HEK293 (cell line): ENCODE results near the gene DND1.

ENCODE experiments used
- CTCF ChIA-PET: fragments of 350-600 bp; formaldehyde crosslinking; extraction: SDS; loops from one replicate; lab custom pipeline; 2021; ENCODE audit warnings: antibody characterized with exemption; lab: Yijun Ruan, JAX
- POLR2A ChIA-PET: fragments of 300-600 bp; formaldehyde crosslinking; extraction: SDS; loops from one replicate; lab custom pipeline; 2020; ENCODE audit warnings: antibody characterized with exemption, inconsistent platforms; lab: Yijun Ruan, JAX
- H3K27ac ChIP-seq: fragments of 200-500 bp; sonication (Bioruptor generic); 2 replicates; pipeline ENCODE4 v1.5.1; 2014; ENCODE audit warnings: low read depth, low read length, control low read depth, inconsistent platforms; ENCODE audit errors: extremely low read depth
- H3K36me3 ChIP-seq, 2 experiments: fragments of 200-500 bp in 1 of 2; sonication (Bioruptor generic) in 1 of 2; 1 replicate in 1 of 2; 2 replicates in 1 of 2; pipeline ENCODE4 v1.5.1; 2014 to 2017; ENCODE audit warnings: inconsistent platforms in 2 of 2, low read length in 2 of 2; ENCODE audit not compliant: control insufficient read depth in 2 of 2, insufficient read depth in 1 of 2
- H3K4me1 ChIP-seq: fragments of 200-500 bp; sonication (Bioruptor generic); 2 replicates; pipeline ENCODE4 v1.5.1; 2014; ENCODE audit warnings: mild to moderate bottlenecking, low read length, inconsistent platforms; ENCODE audit not compliant: control insufficient read depth, insufficient read depth
- H3K4me3 ChIP-seq: 2 replicates; pipeline ENCODE4 v1.5.1; 2011; ENCODE audit warnings: low read depth, mild to moderate bottlenecking, control low read depth, low read length, moderate library complexity
- H3K9me3 ChIP-seq: fragments of 200-500 bp; sonication (Bioruptor generic); 2 replicates; pipeline ENCODE4 v1.5.1; 2014; ENCODE audit warnings: low read depth, low read length, inconsistent platforms; ENCODE audit not compliant: control insufficient read depth, insufficient read depth
- FEZF1 ChIP-seq: fragments of 450-650 bp; formaldehyde crosslinking; IDR thresholded peaks from 2 replicates; pipeline ENCODE4 v1.5.1; 2016; ENCODE audit warnings: missing biosample characterization, missing genetic modification characterization
- GLI2 ChIP-seq: fragments of 450-650 bp; formaldehyde crosslinking; IDR thresholded peaks from 2 replicates; pipeline ENCODE4; 2017; ENCODE audit warnings: missing biosample characterization, missing genetic modification characterization, low read depth, borderline replicate concordance
- KLF10 ChIP-seq: fragments of 450-650 bp; IDR thresholded peaks from 2 replicates; pipeline ENCODE4 v1.5.1; 2018; ENCODE audit warnings: missing biosample characterization, mild to moderate bottlenecking, missing genetic modification characterization
- REPIN1 ChIP-seq: fragments of 450-650 bp; formaldehyde crosslinking; IDR thresholded peaks from 2 replicates; pipeline ENCODE4 v1.5.1; 2017; ENCODE audit warnings: missing biosample characterization, missing genetic modification characterization, low read depth
- SP3 ChIP-seq: fragments of 450-650 bp; formaldehyde crosslinking; IDR thresholded peaks from 2 replicates; pipeline ENCODE4 v1.5.1; 2016; ENCODE audit warnings: missing biosample characterization, missing genetic modification characterization
- TCF7L2 ChIP-seq: IDR thresholded peaks from 2 replicates; pipeline ENCODE4 v1.6.1; 2011; ENCODE audit warnings: low read depth, mild to moderate bottlenecking, inconsistent platforms, low read length, moderate library complexity, borderline replicate concordance
- ZBTB1 ChIP-seq: fragments of 450-650 bp; formaldehyde crosslinking; IDR thresholded peaks from 2 replicates; pipeline ENCODE4 v1.5.1; 2016; ENCODE audit warnings: missing biosample characterization, missing genetic modification characterization
- ZBTB11 ChIP-seq: fragments of 450-650 bp; formaldehyde crosslinking; conservative IDR thresholded peaks from 2 replicates; pipeline ENCODE4 v1.5.1; 2016; ENCODE audit warnings: low read depth, missing biosample characterization, missing genetic modification characterization
- ZBTB26 ChIP-seq: fragments of 450-650 bp; formaldehyde crosslinking; optimal IDR thresholded peaks from 2 replicates; pipeline ENCODE3; 2016; ENCODE audit warnings: missing biosample characterization, mild to moderate bottlenecking, missing genetic modification characterization
- ZNF132 ChIP-seq: fragments of 450-650 bp; formaldehyde crosslinking; IDR thresholded peaks from 2 replicates; pipeline ENCODE4 v1.5.1; 2017; ENCODE audit warnings: missing biosample characterization, missing genetic modification characterization, borderline replicate concordance
- ZNF169 ChIP-seq: fragments of 450-650 bp; formaldehyde crosslinking; IDR thresholded peaks from 2 replicates; pipeline ENCODE4 v1.5.1; 2016; ENCODE audit warnings: missing biosample characterization, missing genetic modification characterization
- ZNF2 ChIP-seq: fragments of 450-650 bp; formaldehyde crosslinking; IDR thresholded peaks from 2 replicates; pipeline ENCODE4 v1.5.1; 2016; ENCODE audit warnings: missing biosample characterization, missing genetic modification characterization
- ZNF23 ChIP-seq: fragments of 450-650 bp; formaldehyde crosslinking; IDR thresholded peaks from 2 replicates; pipeline ENCODE4 v1.5.1; 2016; ENCODE audit warnings: missing biosample characterization, missing genetic modification characterization, borderline replicate concordance
- ZNF266 ChIP-seq: fragments of 450-650 bp; formaldehyde crosslinking; IDR thresholded peaks from 2 replicates; pipeline ENCODE4 v1.5.1; 2016; ENCODE audit warnings: missing biosample characterization, missing genetic modification characterization, low read depth
- ZNF350 ChIP-seq: fragments of 450-650 bp; formaldehyde crosslinking; IDR thresholded peaks from 2 replicates; pipeline ENCODE4 v1.5.0; 2017; ENCODE audit warnings: missing biosample characterization, mild to moderate bottlenecking, missing genetic modification characterization
- ZNF549 ChIP-seq: fragments of 450-650 bp; IDR thresholded peaks from 2 replicates; pipeline ENCODE4 v1.5.1; 2018; ENCODE audit warnings: missing biosample characterization, missing genetic modification characterization, mild to moderate bottlenecking, inconsistent platforms, moderate library complexity
- ZNF560 ChIP-seq: fragments of 450-650 bp; formaldehyde crosslinking; IDR thresholded peaks from 2 replicates; pipeline ENCODE4 v1.5.1; 2017; ENCODE audit warnings: missing biosample characterization, missing genetic modification characterization, borderline replicate concordance
- ZNF610 ChIP-seq: fragments of 450-650 bp; formaldehyde crosslinking; IDR thresholded peaks from 2 replicates; pipeline ENCODE4 v1.5.1; 2016; ENCODE audit warnings: missing biosample characterization, missing genetic modification characterization, borderline replicate concordance
- ZNF624 ChIP-seq: fragments of 450-650 bp; formaldehyde crosslinking; IDR thresholded peaks from 2 replicates; pipeline ENCODE4 v1.5.1; 2017; ENCODE audit warnings: missing biosample characterization, missing genetic modification characterization
- ZNF654 ChIP-seq: fragments of 450-650 bp; formaldehyde crosslinking; IDR thresholded peaks from 2 replicates; pipeline ENCODE4 v1.5.1; 2016; ENCODE audit warnings: low read depth, missing biosample characterization, missing genetic modification characterization
- ZSCAN30 ChIP-seq: fragments of 450-650 bp; IDR thresholded peaks from 2 replicates; pipeline ENCODE4 v1.5.1; 2018; ENCODE audit warnings: missing biosample characterization, mild to moderate bottlenecking, missing genetic modification characterization, moderate library complexity
- ZXDB ChIP-seq: fragments of 450-650 bp; formaldehyde crosslinking; IDR thresholded peaks from 2 replicates; pipeline ENCODE4 v1.5.1; 2016; ENCODE audit warnings: missing biosample characterization, missing genetic modification characterization
- TF ChIP-seq, protein P1 (sequence below): fragments of 450-650 bp; formaldehyde crosslinking; IDR thresholded peaks from 2 replicates; pipeline ENCODE4 v1.5.1; 2016; ENCODE audit warnings: missing biosample characterization, missing genetic modification characterization, borderline replicate concordance
- TF ChIP-seq, protein P2 (sequence below): fragments of 450-650 bp; formaldehyde crosslinking; IDR thresholded peaks from 2 replicates; pipeline ENCODE4 v1.5.1; 2016; ENCODE audit warnings: missing biosample characterization, missing genetic modification characterization

Gene DND1

DNA sequence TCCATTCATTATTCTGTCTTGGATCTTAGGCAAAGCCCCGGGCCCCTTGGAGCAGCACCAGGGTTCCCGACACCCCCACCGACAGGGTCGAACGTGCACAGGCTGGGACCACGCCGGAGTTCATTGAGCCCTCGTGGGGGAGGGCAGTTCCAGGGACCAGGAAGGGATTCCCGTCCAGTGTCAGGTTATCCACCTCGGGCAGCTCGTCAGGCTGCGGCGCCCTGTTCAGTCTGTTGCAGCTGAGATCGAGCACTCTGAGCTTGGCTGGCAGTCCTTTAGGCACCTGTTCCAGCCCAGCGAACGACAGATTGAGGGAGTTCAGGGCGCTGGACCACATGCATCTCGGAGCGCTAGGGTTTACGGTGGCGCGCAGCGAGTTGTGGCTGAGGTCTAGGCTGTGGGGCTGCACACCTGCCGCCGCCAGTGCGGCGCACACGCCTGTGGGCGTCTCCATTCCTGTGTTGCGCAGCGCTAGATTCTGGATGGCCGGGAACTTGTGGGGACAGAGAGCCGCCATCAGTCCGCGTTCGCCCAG lies 41.5 kb downstream of the DND1 start (continued):
- TF ChIP-seq, protein P1, sequence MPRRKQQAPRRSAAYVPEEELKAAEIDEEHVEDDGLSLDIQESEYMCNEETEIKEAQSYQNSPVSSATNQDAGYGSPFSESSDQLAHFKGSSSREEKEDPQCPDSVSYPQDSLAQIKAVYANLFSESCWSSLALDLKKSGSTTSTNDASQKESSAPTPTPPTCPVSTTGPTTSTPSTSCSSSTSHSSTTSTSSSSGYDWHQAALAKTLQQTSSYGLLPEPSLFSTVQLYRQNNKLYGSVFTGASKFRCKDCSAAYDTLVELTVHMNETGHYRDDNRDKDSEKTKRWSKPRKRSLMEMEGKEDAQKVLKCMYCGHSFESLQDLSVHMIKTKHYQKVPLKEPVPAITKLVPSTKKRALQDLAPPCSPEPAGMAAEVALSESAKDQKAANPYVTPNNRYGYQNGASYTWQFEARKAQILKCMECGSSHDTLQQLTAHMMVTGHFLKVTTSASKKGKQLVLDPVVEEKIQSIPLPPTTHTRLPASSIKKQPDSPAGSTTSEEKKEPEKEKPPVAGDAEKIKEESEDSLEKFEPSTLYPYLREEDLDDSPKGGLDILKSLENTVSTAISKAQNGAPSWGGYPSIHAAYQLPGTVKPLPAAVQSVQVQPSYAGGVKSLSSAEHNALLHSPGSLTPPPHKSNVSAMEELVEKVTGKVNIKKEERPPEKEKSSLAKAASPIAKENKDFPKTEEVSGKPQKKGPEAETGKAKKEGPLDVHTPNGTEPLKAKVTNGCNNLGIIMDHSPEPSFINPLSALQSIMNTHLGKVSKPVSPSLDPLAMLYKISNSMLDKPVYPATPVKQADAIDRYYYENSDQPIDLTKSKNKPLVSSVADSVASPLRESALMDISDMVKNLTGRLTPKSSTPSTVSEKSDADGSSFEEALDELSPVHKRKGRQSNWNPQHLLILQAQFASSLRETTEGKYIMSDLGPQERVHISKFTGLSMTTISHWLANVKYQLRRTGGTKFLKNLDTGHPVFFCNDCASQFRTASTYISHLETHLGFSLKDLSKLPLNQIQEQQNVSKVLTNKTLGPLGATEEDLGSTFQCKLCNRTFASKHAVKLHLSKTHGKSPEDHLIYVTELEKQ (tag by site-specific recombination), result no peak
- TF ChIP-seq GLI2, result no peak
- TF ChIP-seq ZNF610 (tag by site-specific recombination), result no peak
- TF ChIP-seq TCF7L2, result no peak
- no peak for TF ChIP-seq ZNF624 (tag by site-specific recombination)
- TF ChIP-seq ZNF266, result no peak
- TF ChIP-seq REPIN1, result no peak

- POLR2A ChIA-PET, result interaction anchor here (1.3 to 1.5 kb wide), 2 partner anchors 17 kb away, joined by 3 to 8 read pairs; partner anchors contain the start of genes IK and NDUFA2
- Histone ChIP-seq H3K9me3 (no peaks in the 10 kb centered on the region; the same call in 1 of the 2 replicates), H3K4me3 (no peak overlapping the region), H3K36me3 (no peaks in the 10 kb centered on the region), H3K27ac (no peak overlapping the region), H3K4me1 (no peaks in the 10 kb centered on the region)
- CTCF ChIA-PET, result interaction anchor here (0.6 kb wide), 2 partner anchors 18 to 44 kb away, joined by 3 to 4 read pairs; no protein-coding TSS in a partner anchor
- TF ChIP-seq ZNF132 (tag by site-specific recombination) (no peak), ZNF23 (tag by site-specific recombination) (no peak), FEZF1 (no peak), ZNF560 (tag by site-specific recombination) (no peak), KLF10 (tag by site-specific recombination) (no peak), ZBTB1 (tag by site-specific recombination) (no peak), ZNF169 (tag by site-specific recombination) (no peak)
Measured at GRCh38 chr5:140631036-140631417, 42.3 kb downstream of the DND1 start.

GRCh38 chr5:140630292-140631035 lies 42.9 kb downstream of the DND1 start:
- H3K4me3 ChIP-seq, result no peak overlapping the region
- H3K4me1 ChIP-seq, result no peaks in the 10 kb centered on the region
- no peaks in the 10 kb centered on the region; the same call in 1 of the 2 replicates for H3K9me3 ChIP-seq
- H3K27ac ChIP-seq, result no peak overlapping the region
- H3K36me3 ChIP-seq, result no peaks in the 10 kb centered on the region
- ChIA-PET CTCF (interaction anchor here (0.6 to 0.7 kb wide), 3 partner anchors 17 to 258 kb away, joined by 3 to 4 read pairs (median 3); no protein-coding TSS in a partner anchor), POLR2A (interaction anchor here (1.5 kb wide), 1 partner anchor 17 kb away, joined by 8 read pairs; the partner anchor contains the start of genes IK and NDUFA2)
- TF ChIP-seq GLI2 (no peak), SP3 (tag by site-specific recombination) (no peak), ZXDB (no peak), ZSCAN30 (tag by site-specific recombination) (no peak), ZNF549 (tag by site-specific recombination) (no peak), ZNF654 (tag by site-specific recombination) (no peak), ZNF2 (no peak), ZBTB11 (tag by site-specific recombination) (no peak), ZBTB26 (tag by site-specific recombination) (no peak), ZNF350 (tag by site-specific recombination) (no peak)
- TF ChIP-seq, protein P2, sequence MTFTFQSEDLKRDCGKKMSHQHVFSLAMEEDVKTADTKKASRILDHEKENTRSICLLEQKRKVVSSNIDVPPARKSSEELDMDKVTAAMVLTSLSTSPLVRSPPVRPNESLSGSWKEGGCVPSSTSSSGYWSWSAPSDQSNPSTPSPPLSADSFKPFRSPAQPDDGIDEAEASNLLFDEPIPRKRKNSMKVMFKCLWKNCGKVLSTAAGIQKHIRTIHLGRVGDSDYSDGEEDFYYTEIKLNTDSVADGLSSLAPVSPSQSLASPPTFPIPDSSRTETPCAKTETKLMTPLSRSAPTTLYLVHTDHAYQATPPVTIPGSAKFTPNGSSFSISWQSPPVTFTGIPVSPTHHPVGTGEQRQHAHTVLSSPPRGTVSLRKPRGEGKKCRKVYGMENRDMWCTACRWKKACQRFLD, result no peak
